ENCODE data around the gene ADGRG3. TPM values are rescaled to one million over a fixed set of nuclear protein-coding genes. Genes with fewer than 3 reads are reported as not detected.

Gene ADGRG3
- polyA plus RNA-seq, 1 donor (not counting 4 experiments of a cell fraction or from before 2014, with no cell fraction given): not detected

DNA sequence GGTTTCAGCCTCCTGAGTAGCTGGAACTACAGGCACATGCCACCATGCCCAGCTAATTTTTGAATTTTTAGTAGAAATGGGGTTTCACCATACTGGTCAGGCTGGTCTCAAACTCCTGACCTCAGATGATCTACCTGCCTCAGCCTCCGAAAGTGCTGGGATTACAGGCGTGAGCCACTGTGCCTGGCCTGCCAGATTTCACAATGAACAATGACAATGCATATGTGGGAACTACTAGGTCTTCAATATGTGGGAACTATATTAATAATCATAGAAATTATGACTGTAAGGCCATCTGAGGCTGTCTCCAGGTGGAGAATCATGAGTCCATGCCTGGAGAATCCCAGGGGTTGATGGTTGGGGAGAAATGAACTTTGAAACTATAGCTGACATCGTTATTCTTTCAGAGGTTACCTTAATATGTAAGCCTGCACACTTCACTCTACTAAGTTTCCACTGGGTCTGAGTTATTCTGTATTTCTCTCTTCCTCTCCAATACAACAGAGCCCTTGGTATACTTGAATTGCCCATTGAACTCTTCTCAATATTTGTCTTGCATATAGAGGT, 19.3 kb downstream of the ADGRG3 start:
- H3K4me2 ChIP-seq (ENCODE audit: control insufficient read depth, extremely low read depth, insufficient read depth, low read depth, low read length): no peak overlapping the region
- dilution Hi-C loops (cut with MboI; ENCODE audit: extremely low pct_ligation_motif_present, low sequenced_read_pairs): no loop called here
- no peaks in the 10 kb centered on the region for H3K4me1 ChIP-seq (ENCODE audit: control insufficient read depth, extremely low read depth, insufficient read depth, low read length)
- H3K27me3 ChIP-seq (ENCODE audit: control insufficient read depth, extremely low read depth, insufficient read depth, low read length): no peaks in the 10 kb centered on the region
- no peaks in the 10 kb centered on the region for H3K9me3 ChIP-seq (ENCODE audit: control insufficient read depth, low read depth, low read length)
- no peaks in the 10 kb centered on the region for H4K20me1 ChIP-seq (ENCODE audit: control insufficient read depth, extremely low read depth, insufficient read depth, low read length)
- H3K9ac ChIP-seq (ENCODE audit: control insufficient read depth, extremely low read depth, insufficient read depth, low read length): no peak overlapping the region
- no peak overlapping the region for H3K27ac ChIP-seq (ENCODE audit: control insufficient read depth, insufficient read depth, low read length)
- H3K4me3 ChIP-seq (ENCODE audit: control insufficient read depth in 2 of 3, extremely low read depth in 1 of 3, insufficient read depth in 2 of 3, low read depth in 1 of 3, low read length in 3 of 3): no peak overlapping the region
- FAIRE-seq: no peak
- TF ChIP-seq, protein P1, sequence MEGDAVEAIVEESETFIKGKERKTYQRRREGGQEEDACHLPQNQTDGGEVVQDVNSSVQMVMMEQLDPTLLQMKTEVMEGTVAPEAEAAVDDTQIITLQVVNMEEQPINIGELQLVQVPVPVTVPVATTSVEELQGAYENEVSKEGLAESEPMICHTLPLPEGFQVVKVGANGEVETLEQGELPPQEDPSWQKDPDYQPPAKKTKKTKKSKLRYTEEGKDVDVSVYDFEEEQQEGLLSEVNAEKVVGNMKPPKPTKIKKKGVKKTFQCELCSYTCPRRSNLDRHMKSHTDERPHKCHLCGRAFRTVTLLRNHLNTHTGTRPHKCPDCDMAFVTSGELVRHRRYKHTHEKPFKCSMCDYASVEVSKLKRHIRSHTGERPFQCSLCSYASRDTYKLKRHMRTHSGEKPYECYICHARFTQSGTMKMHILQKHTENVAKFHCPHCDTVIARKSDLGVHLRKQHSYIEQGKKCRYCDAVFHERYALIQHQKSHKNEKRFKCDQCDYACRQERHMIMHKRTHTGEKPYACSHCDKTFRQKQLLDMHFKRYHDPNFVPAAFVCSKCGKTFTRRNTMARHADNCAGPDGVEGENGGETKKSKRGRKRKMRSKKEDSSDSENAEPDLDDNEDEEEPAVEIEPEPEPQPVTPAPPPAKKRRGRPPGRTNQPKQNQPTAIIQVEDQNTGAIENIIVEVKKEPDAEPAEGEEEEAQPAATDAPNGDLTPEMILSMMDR (optimal IDR thresholded peaks at IDR 0.05 in 1 of 3, IDR thresholded peaks at IDR 0.05 in 1 of 3, conservative IDR thresholded peaks at IDR 0.05 in 1 of 3; ENCODE audit: extremely low read depth in 1 of 3, insufficient read depth in 2 of 3, low read length in 3 of 3): no peak
- no peak for DNase-seq (ENCODE audit: low read depth, low spot score)
- no peak overlapping the region for H2AFZ ChIP-seq (ENCODE audit: control insufficient read depth, low read length)
- no peaks in the 10 kb centered on the region for H3K9me1 ChIP-seq (ENCODE audit: control insufficient read depth, extremely low read depth, insufficient read depth, low read length)
- no peaks in the 10 kb centered on the region for H3K79me2 ChIP-seq (ENCODE audit: control insufficient read depth, insufficient read depth, low read length)
- no peaks in the 10 kb centered on the region for H3K36me3 ChIP-seq (ENCODE audit: control insufficient read depth in 2 of 2, extremely low read depth in 1 of 2, insufficient read depth in 2 of 2, low read length in 2 of 2)

DNA sequence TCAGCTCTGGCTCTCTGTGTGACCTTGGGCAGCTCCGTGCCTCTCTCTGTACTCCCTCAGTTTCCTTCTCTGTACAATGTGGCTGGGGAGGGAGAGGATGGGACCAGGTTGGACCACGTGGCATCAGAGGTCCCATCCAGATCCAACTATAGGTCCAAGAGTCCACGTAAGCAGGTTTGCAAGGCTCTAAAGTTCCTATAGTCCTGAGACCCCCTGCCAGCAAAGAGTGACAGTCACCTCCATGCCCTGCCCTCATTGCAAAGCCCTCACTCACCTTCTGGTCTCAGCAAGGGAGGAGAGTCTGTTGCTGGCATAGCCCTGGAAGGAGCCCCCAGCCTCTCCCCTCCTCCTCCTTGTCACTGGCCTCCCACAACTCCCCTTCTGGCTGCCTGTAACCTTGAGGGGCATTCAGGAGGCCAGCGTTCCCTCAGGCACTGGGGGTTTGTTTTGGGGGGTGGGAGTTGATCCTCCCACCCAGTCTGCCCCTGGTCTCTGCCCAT, 20.4 kb downstream of the ADGRG3 start:
- no peak overlapping the region for H3K27ac ChIP-seq (ENCODE audit: control insufficient read depth, insufficient read depth, low read length)
- no peak overlapping the region for H3K4me3 ChIP-seq (ENCODE audit: control insufficient read depth in 2 of 3, extremely low read depth in 1 of 3, insufficient read depth in 2 of 3, low read depth in 1 of 3, low read length in 3 of 3)
- H4K20me1 ChIP-seq (ENCODE audit: control insufficient read depth, extremely low read depth, insufficient read depth, low read length): no peaks in the 10 kb centered on the region
- H3K9me3 ChIP-seq (ENCODE audit: control insufficient read depth, low read depth, low read length): no peaks in the 10 kb centered on the region
- H3K79me2 ChIP-seq (ENCODE audit: control insufficient read depth, insufficient read depth, low read length): no peaks in the 10 kb centered on the region
- no peaks in the 10 kb centered on the region for H3K4me1 ChIP-seq (ENCODE audit: control insufficient read depth, extremely low read depth, insufficient read depth, low read length)
- H3K9me1 ChIP-seq (ENCODE audit: control insufficient read depth, extremely low read depth, insufficient read depth, low read length): no peaks in the 10 kb centered on the region
- H3K9ac ChIP-seq (ENCODE audit: control insufficient read depth, extremely low read depth, insufficient read depth, low read length): no peak overlapping the region
- DNase-seq (ENCODE audit: low read depth, low spot score): no peak
- no peak for TF ChIP-seq EZH2 (IDR thresholded peaks at IDR 0.05; ENCODE audit: low read length)
- TF ChIP-seq, protein P1 (optimal IDR thresholded peaks at IDR 0.05 in 1 of 3, IDR thresholded peaks at IDR 0.05 in 1 of 3, conservative IDR thresholded peaks at IDR 0.05 in 1 of 3; ENCODE audit: extremely low read depth in 1 of 3, insufficient read depth in 2 of 3, low read length in 3 of 3): no peak
- no peak overlapping the region for H3K4me2 ChIP-seq (ENCODE audit: control insufficient read depth, extremely low read depth, insufficient read depth, low read depth, low read length)
- FAIRE-seq: no peak
- dilution Hi-C loops (cut with MboI; ENCODE audit: extremely low pct_ligation_motif_present, low sequenced_read_pairs): no loop called here
- no peaks in the 10 kb centered on the region for H3K36me3 ChIP-seq (ENCODE audit: control insufficient read depth in 2 of 2, extremely low read depth in 1 of 2, insufficient read depth in 2 of 2, low read length in 2 of 2)
- no peaks in the 10 kb centered on the region for H3K27me3 ChIP-seq (ENCODE audit: control insufficient read depth, extremely low read depth, insufficient read depth, low read length)
- no peak overlapping the region for H2AFZ ChIP-seq (ENCODE audit: control insufficient read depth, low read length)
